GM19452 (cell line): Measurements from ENCODE around the gene SLC25A4.
"Not testable (repeated sequence)": the region's sequence is repeated elsewhere in the genome, so short reads cannot be mapped to it uniquely, and the experiment has no call there.

Source experiments
- ATAC-seq: cut with Tn5 transposase; IDR thresholded peaks from one replicate; pipeline ENCODE4 v1.9.1; 2021; ENCODE audit not compliant: unreplicated experiment

Gene SLC25A4

DNA sequence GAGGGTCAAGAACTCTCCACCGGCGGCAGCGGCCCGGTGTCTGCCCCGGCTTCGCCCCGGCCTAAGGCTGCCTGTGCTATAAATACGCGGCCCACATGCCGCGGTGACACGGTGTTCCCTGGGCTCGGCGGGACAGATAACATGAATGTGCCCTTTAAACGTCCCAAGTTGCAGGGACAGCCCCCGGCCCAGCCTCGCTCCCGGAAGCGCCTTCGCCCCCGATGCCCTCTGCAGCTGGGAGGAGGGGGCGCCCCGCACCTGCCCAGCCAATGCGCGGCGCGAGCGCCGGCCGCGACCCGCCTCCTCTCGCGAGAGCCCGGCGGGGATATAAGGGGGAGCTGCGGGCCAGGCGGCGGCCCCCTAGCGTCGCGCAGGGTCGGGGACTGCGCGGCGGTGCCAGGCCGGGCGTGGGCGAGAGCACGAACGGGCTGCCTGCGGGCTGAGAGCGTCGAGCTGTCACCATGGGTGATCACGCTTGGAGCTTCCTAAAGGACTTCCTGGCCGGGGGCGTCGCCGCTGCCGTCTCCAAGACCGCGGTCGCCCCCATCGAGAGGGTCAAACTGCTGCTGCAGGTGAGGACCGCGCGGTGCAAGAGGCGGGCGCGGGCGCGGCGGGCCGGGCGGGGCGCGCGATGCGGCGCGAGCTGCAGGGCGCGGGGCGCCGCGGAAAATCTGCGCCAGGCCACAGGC lies at the start of gene SLC25A4:
TSS of gene SLC25A4 (plus strand) at position 355 of the 689 bp plus-strand sequence. CDS start at position 462, 107 bp downstream.
- ATAC-seq = peak; percentile 96

DNA sequence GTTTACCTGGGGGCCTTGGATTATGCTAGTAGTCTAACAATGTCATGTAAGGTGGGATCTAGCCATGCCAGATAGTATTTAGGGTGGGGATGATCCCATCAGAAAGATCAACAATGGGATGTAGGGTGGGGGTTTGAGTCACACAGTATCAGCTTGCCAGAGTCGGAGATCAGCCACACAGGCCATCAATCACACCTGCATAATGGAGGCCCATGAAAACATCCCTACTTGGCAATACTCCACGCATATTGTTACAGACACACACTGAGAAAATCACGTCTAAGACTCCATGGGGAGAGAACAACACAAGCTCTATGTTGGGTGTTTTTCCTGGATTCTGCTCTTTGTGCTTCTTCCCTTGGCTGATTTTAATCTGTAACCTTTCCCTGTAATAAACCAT lies 49.5 kb upstream of the SLC25A4 start:
- ATAC-seq = no peak

- no peak for ATAC-seq
Observed at GRCh38 chr4:185096032-185096653, 46.9 kb upstream of the SLC25A4 start.

DNA sequence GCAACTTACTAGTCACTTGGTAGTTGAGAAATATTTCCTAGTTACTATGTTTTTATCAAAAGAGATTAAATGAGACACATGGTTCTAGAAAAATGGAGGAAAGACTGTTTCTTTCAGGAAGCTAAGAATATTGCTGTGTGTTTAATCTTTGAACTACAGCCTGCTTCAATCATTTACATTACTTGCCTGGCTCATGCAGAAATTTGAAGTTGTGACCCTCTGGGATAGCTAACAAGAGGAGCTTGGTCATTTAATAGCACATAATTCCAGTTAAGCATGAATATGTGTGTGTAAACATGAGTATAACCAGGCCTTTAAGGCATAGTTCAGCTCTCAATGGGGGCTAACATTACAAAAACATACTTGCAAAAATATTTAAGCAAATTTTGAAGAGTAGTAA lies 44.6 kb upstream of the SLC25A4 start:
- ATAC-seq = no peak

DNA sequence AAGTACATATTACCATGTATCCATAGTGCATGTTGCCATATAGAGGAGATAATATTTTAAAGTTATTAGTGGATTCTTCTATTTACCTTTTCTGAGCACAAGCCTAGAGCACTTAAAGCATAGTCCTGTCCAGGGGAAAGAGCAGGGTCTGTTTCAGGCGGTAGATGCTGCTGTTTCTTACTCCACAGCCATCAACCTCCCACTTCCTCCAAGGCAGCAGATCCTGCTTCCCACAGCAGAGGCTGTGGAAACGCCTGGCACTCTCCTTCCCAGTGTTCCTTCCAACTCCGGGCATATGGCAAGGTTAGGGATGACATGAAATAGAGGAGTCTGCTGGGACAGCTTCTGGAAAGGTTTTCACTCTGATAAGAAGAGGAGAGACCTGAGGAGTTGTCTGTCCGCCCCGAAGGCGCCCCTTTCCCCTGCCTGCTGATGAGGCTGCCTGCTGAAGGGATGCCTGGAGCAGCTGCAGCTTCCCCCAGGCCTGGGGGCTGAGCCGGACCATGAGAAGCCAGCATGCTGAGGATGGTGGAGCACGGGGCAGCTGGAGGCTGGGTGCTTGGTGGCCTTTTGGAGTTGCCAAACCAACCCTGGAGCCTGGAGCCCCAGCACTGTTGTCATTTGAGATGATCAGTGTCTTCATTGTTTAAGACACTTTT lies 43.9 kb upstream of the SLC25A4 start:
- ATAC-seq = no peak

- ATAC-seq = no peak
Observed at GRCh38 chr4:185099940-185100339, 43.1 kb upstream of the SLC25A4 start.

GRCh38 chr4:185100423-185100822 lies 42.6 kb upstream of the SLC25A4 start:
- no peak for ATAC-seq

- ATAC-seq = no peak
Observed at GRCh38 chr4:185101354-185101890, 41.6 kb upstream of the SLC25A4 start.

DNA sequence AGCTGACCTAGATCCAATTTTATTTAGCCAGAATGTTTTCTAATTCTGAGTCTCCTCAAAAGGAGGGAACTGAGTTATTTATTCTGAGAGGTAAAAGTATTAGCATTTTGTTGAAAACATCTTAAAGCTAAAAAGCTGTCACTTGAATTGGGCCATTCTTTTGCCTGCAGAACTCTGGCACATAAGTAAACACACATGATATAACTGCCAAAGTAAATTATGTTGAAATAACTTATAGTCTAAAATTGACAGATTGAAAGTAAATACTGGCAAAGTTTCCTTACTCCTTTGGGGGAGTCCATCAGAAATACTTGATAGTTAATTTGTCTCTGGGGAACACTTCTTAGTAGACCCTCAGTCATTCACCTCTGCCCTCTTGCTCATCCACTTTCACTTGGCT lies 38.3 kb upstream of the SLC25A4 start:
- no peak for ATAC-seq

- no peak for ATAC-seq
Observed at GRCh38 chr4:185106353-185106752, 36.7 kb upstream of the SLC25A4 start.

DNA sequence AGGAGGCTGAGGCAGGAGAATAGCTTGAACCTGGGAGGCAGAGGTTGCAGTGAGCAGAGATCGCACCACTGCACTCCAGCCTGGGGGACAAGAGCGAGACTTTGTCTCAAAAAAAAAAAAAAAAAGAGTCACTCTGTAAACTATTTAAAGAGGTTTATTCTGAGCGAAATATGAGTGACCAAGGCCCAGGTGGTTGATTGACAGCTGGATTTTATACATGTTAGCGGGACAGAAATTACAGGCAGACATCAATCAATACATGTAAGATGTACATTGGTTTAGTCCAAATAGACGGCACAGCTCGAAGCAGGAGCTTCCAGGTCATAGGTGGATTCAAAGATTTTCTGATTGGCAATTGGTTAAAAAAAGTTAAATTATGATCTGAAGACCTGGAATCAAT lies 35.5 kb upstream of the SLC25A4 start:
- not testable (repeated sequence) for ATAC-seq

- no peak for ATAC-seq
Observed at GRCh38 chr4:185108185-185108584, 34.9 kb upstream of the SLC25A4 start.

DNA sequence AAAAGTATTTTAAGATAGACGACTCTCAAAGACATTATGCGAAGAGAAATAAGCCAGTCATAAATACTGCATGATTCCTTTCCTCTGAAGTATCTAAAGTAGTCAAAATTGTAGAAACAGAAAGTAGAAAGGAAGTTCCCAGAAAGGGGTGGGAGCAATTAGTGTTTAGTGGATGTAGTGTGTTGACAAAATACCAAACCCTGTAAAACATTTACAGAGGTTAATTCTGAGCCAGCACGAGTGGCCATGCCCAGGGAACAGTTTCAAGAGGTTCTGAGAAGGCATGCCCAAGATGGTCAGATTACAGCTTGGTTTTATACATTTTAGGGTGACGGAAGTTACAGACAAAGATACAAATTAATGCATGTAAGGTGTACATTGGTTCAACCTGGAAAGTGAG lies 34.4 kb upstream of the SLC25A4 start:
- peak; percentile 63 for ATAC-seq

DNA sequence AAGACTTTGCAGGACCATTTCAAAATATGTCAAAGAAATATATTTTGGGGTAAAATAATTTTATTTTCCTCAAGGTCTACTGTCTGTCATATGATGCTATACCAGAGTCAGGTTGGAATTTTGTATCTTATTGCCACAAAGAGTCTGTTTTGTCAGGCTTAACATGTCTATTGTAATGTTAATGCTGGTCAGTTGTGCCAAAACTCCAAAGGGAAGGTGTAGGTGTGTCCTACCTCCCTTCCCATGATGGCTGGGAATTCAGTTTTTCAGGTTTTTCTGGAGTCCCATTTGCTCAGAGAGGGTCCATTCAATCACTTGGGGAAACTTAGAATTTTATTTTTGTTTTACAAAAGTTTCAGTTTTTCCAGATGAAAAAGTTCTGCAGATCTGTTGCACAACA lies 33.3 kb upstream of the SLC25A4 start:
- no peak for ATAC-seq

GRCh38 chr4:185110375-185110823 lies 32.7 kb upstream of the SLC25A4 start:
- ATAC-seq = no peak

GRCh38 chr4:185112104-185112503 lies 31.0 kb upstream of the SLC25A4 start:
- no peak for ATAC-seq

DNA sequence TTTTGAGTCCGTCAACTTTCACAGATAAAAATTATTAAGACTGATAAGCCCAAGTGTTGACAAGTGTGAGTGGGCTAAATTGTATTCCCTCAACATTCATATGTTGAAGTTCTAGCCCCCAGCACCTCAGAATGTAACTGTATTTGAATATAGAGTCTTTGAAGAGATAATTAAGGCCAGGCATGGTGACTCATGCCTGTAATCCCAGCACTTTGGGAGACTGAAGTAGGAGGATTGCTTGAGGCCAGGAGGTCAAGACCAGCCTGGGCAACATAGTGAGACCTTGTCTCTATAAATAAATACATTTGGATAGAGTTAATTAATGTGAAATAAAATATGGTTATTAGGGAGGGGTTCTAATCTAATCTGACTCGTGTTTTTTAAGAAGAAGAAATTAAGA lies 29.7 kb upstream of the SLC25A4 start:
- ATAC-seq = no peak

- no peak for ATAC-seq
Observed at GRCh38 chr4:185115827-185116232, 27.2 kb upstream of the SLC25A4 start.

GRCh38 chr4:185117300-185117934 lies 25.6 kb upstream of the SLC25A4 start:
- no peak for ATAC-seq

GRCh38 chr4:185118876-185119275 lies 24.2 kb upstream of the SLC25A4 start:
- ATAC-seq = no peak

DNA sequence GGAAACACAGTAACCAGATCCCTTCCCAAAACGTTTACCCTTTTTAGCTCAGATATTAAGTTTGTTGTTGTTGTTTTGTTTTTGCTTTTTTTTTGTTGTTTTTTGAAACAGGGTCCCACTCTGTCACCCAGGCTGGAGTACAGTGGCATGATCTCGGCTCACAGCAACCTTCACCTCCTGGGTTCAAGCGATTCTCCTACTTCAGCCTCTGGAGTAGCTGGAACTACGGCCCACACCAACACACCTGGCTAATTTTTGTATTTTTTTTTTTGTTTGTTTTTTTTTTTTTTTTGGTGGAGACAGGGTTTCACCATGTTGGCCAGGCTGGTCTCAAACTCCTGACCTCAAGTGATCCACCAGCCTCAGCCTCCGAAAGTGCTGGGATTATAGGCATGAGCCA lies 23.6 kb upstream of the SLC25A4 start:
- ATAC-seq = not testable (repeated sequence)
